Keratinocyte (primary cell): ENCODE measurements around the gene ZNF668. TPM values are rescaled to one million over a fixed set of nuclear protein-coding genes. Genes with fewer than 3 reads are reported as not detected.
A peak's percentile ranks its signal among the peaks of the same experiment; 100 is the strongest.

ENCODE experiments used
- DNase-seq: peaks from one replicate; pipeline ENCODE4 v3.0.0-alpha.2; 2011; ENCODE audit warnings: low read depth, missing footprints, low spot score
- FAIRE-seq: peaks from 2 replicates; lab custom pipeline; 2011; peaks lifted over from hg19 to GRCh38; lab: Jason Lieb, UNC
- H2AFZ ChIP-seq: 2 replicates; pipeline ENCODE4 v1.6.0; 2012; ENCODE audit warnings: low read length, control low read depth, inconsistent platforms; ENCODE audit not compliant: control insufficient read depth
- H3K27ac ChIP-seq: 2 replicates; pipeline ENCODE4 v1.5.1; 2011; ENCODE audit warnings: low read length; ENCODE audit not compliant: control insufficient read depth, insufficient read depth
- H3K27me3 ChIP-seq: 3 replicates; pipeline ENCODE4 v1.6.0; 2011; ENCODE audit warnings: low read length; ENCODE audit not compliant: control insufficient read depth, insufficient read depth; ENCODE audit errors: extremely low read depth
- H3K36me3 ChIP-seq, 2 experiments: 2 replicates in 1 of 2; 3 replicates in 1 of 2; pipeline ENCODE4 v1.5.1; 2011; ENCODE audit warnings: low read length in 2 of 2, mild to moderate bottlenecking in 1 of 2; ENCODE audit not compliant: control insufficient read depth in 2 of 2, insufficient read depth in 2 of 2; ENCODE audit errors: extremely low read depth in 1 of 2
- H3K4me1 ChIP-seq: 3 replicates; pipeline ENCODE4 v1.5.1; 2011; ENCODE audit warnings: low read length; ENCODE audit not compliant: control insufficient read depth, insufficient read depth; ENCODE audit errors: extremely low read depth
- H3K4me2 ChIP-seq: 3 replicates; pipeline ENCODE4 v1.6.0; 2011; ENCODE audit warnings: low read depth, low read length; ENCODE audit not compliant: control insufficient read depth, insufficient read depth; ENCODE audit errors: extremely low read depth
- H3K4me3 ChIP-seq, 3 experiments: fragments of 200-600 bp in 1 of 3; sonication (generic) in 1 of 3; 2 replicates in 2 of 3; 3 replicates in 1 of 3; pipeline ENCODE4 v1.5.1; 2011 to 2016; ENCODE audit warnings: low read length in 3 of 3, mild to moderate bottlenecking in 3 of 3, control low read depth in 2 of 3, inconsistent platforms in 1 of 3, low read depth in 1 of 3, mixed read lengths in 1 of 3, mixed run types in 1 of 3, moderate library complexity in 1 of 3; ENCODE audit not compliant: control insufficient read depth in 2 of 3, insufficient read depth in 2 of 3; ENCODE audit errors: extremely low read depth in 1 of 3
- H3K79me2 ChIP-seq: 2 replicates; pipeline ENCODE4 v1.6.0; 2012; ENCODE audit warnings: low read length; ENCODE audit not compliant: control insufficient read depth, insufficient read depth
- H3K9ac ChIP-seq: 3 replicates; pipeline ENCODE4 v1.6.0; 2011; ENCODE audit warnings: low read length; ENCODE audit not compliant: control insufficient read depth, insufficient read depth; ENCODE audit errors: extremely low read depth
- H3K9me1 ChIP-seq: 3 replicates; pipeline ENCODE4 v1.6.0; 2011; ENCODE audit warnings: low read length; ENCODE audit not compliant: control insufficient read depth, insufficient read depth; ENCODE audit errors: extremely low read depth
- H3K9me3 ChIP-seq: 2 replicates; pipeline ENCODE4 v1.5.1; 2012; ENCODE audit warnings: low read depth, low read length; ENCODE audit not compliant: control insufficient read depth
- H4K20me1 ChIP-seq: 3 replicates; pipeline ENCODE4 v1.6.0; 2011; ENCODE audit warnings: low read length; ENCODE audit not compliant: control insufficient read depth, insufficient read depth; ENCODE audit errors: extremely low read depth
- CTCF ChIP-seq, 3 experiments: IDR thresholded peaks in 1 of 3; conservative IDR thresholded peaks in 1 of 3; optimal IDR thresholded peaks in 1 of 3; 2 replicates in 2 of 3; 3 replicates in 1 of 3; pipeline versions ENCODE3 to v1.5.1; 2011; ENCODE audit warnings: low read length in 3 of 3, mild to moderate bottlenecking in 3 of 3, moderate library complexity in 2 of 3, control low read depth in 1 of 3, inconsistent platforms in 1 of 3; ENCODE audit not compliant: insufficient read depth in 2 of 3; ENCODE audit errors: extremely low read depth in 1 of 3
- EZH2 ChIP-seq: IDR thresholded peaks from one replicate; pipeline ENCODE4 v1.6.1; 2012; ENCODE audit warnings: inconsistent platforms, mild to moderate bottlenecking, low read length, moderate library complexity
- dilution Hi-C: fragments of 300-500 bp; cut with MboI; formaldehyde crosslinking; loops from one replicate; pipeline ENCODE4 v1.7.0; 2020; ENCODE audit warnings: low sequenced_read_pairs; ENCODE audit not compliant: extremely low pct_ligation_motif_present
- polyA plus RNA-seq, 5 experiments: library from polyadenylated mRNA; depleted of rRNA in 3 of 5; stranded (reverse) in 3 of 5; stranded (forward) in 1 of 5; unstranded in 1 of 5; fragments of >200 nt; gene quantifications; 1 replicate in 1 of 5; 2 replicates in 3 of 5; 3 replicates in 1 of 5; pipeline versions ENCODE4 v1.2.1 to v1.2.3, GENCODE V29; 2011 to 2012; ENCODE audit warnings: missing spikeins in 2 of 5, low read depth in 1 of 5, low replicate concordance in 1 of 5

The ZNF668 gene
- polyA plus RNA-seq, 1 donor (not counting 4 experiments of a cell fraction or from before 2014, with no cell fraction given): 5.5 TPM

- TF ChIP-seq CTCF (optimal IDR thresholded peaks at IDR 0.05 in 1 of 3, IDR thresholded peaks at IDR 0.05 in 1 of 3, conservative IDR thresholded peaks at IDR 0.05 in 1 of 3; ENCODE audit: extremely low read depth in 1 of 3, insufficient read depth in 2 of 3, low read length in 3 of 3) (no peak), EZH2 (no peak)
- Histone ChIP-seq H3K9me1 (no peaks in the 10 kb centered on the region), H3K4me2 (peak overlapping the region; percentile 81), H3K4me3 (peak overlapping the region; percentile 82 to 94 (median 91)), H3K9ac (peak overlapping the region; percentile 92), H4K20me1 (no peaks in the 10 kb centered on the region), H3K27ac (peak overlapping the region; percentile 84), H3K79me2 (peaks cover 72% of the 10 kb centered on the region), H3K36me3 (peaks cover 2 to 7% of the 10 kb centered on the region in 2 experiments), H2AFZ (no peak overlapping the region), H3K4me1 (peaks cover 11% of the 10 kb centered on the region), H3K9me3 (no peaks in the 10 kb centered on the region), H3K27me3 (no peaks in the 10 kb centered on the region)
- FAIRE-seq: no peak
- dilution Hi-C loops: no loop called here
- no peak for DNase-seq
These were observed 2.2 kb downstream of the ZNF668 start for GRCh38 chr16:31071861-31072260.

- peaks cover 71% of the 10 kb centered on the region for H3K79me2 ChIP-seq
- H3K9me3 ChIP-seq: no peaks in the 10 kb centered on the region
- DNase-seq: no peak
- H3K27me3 ChIP-seq: no peaks in the 10 kb centered on the region
- no peak for TF ChIP-seq CTCF (optimal IDR thresholded peaks at IDR 0.05 in 1 of 3, IDR thresholded peaks at IDR 0.05 in 1 of 3, conservative IDR thresholded peaks at IDR 0.05 in 1 of 3; ENCODE audit: extremely low read depth in 1 of 3, insufficient read depth in 2 of 3, low read length in 3 of 3)
- TF ChIP-seq EZH2: no peak
- no peak overlapping the region for H3K27ac ChIP-seq
- H3K9me1 ChIP-seq: no peaks in the 10 kb centered on the region
- FAIRE-seq: no peak
- dilution Hi-C loops: no loop called here
- no peaks in the 10 kb centered on the region for H4K20me1 ChIP-seq
- no peak overlapping the region for H3K4me3 ChIP-seq
- peaks cover 23% of the 10 kb centered on the region for H3K4me1 ChIP-seq
- no peak overlapping the region for H3K4me2 ChIP-seq
- no peak overlapping the region for H3K9ac ChIP-seq
- H3K36me3 ChIP-seq: peaks cover 0 to 5% of the 10 kb centered on the region in 2 experiments
- H2AFZ ChIP-seq: no peak overlapping the region
These were observed 6.7 kb downstream of the ZNF668 start for GRCh38 chr16:31067342-31067741.
